Measurements from ENCODE around the gene CCDC170. TPM values are rescaled to one million over a fixed set of nuclear protein-coding genes. Genes with fewer than 3 reads are reported as not detected.

The CCDC170 gene
- total RNA-seq, 1 experiment from 2014 or later, result 0.12 TPM

DNA sequence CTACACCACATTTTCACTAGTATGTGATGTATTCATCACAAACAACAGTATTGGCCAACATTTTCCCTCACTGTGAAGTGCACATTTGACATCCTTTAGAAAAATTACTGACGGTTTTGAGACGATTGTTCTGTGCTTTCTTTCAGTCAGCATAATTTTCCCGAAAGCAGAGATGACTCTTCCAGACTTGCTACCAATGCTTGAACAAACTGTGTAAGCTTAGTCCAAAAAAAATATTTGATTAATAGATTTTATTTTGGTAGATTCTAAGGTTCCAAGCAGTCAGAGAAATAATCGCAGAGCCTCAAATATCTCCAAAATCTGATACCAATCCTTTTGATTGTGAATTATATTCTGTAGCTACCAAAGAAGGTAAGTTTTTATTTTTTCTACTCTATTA is 162.6 kb downstream of the CCDC170 start:
- H3K9ac ChIP-seq (ENCODE audit: low read length), result no peak overlapping the region
- ATAC-seq (no peak), DNase-seq (ENCODE audit: low read depth, low spot score) (no peak)
- H2AFZ ChIP-seq (ENCODE audit: low read depth, low read length, poor library complexity, severe bottlenecking), result no peak overlapping the region
- no peak overlapping the region for H3K4me2 ChIP-seq (ENCODE audit: low read length)
- POLR2A ChIA-PET, result no interaction called here
- RAD21 ChIA-PET (ENCODE audit: low non-redundant PET in 1 of 2, low total read pairs in 2 of 2, uncharacterized antibody in 2 of 2, unreplicated experiment in 2 of 2), result no interaction called here
- H3K9me2 ChIP-seq (ENCODE audit: insufficient read depth), result no peaks in the 10 kb centered on the region
- intact Hi-C loops (cut with micrococcal nuclease), result no loop called here
- no peak for TF ChIP-seq FOSL1 (IDR thresholded peaks at IDR 0.05; ENCODE audit: low read depth)
- peaks cover 0 to 8% of the 10 kb centered on the region in 2 experiments; a peak in 2 of 4 replicates for H3K9me3 ChIP-seq (ENCODE audit: control insufficient read depth in 1 of 2, insufficient read depth in 1 of 2, low read depth in 1 of 2, low read length in 2 of 2)
- H3K4me1 ChIP-seq (ENCODE audit: control insufficient read depth in 1 of 2, insufficient read depth in 2 of 2, low read length in 2 of 2), result no peaks in the 10 kb centered on the region
- no peak overlapping the region for H3K27ac ChIP-seq (ENCODE audit: low read depth, low read length)
- no TSS peak for BruUV-seq (replicated peaks)
- no peak overlapping the region for H3K4me3 ChIP-seq (replicated peaks in 1 of 2; ENCODE audit: low read depth in 1 of 2, low read length in 2 of 2)
- no peaks in the 10 kb centered on the region for H4K20me1 ChIP-seq (ENCODE audit: insufficient read depth)
- CTCF ChIA-PET, result no interaction called here
- H3K79me2 ChIP-seq (ENCODE audit: insufficient read depth, low read length), result no peaks in the 10 kb centered on the region
- no peaks in the 10 kb centered on the region for H3K36me3 ChIP-seq (ENCODE audit: control insufficient read depth in 1 of 2, insufficient read depth in 2 of 2, low read length in 2 of 2)
- H3K27me3 ChIP-seq (ENCODE audit: insufficient read depth, low read length), result no peaks in the 10 kb centered on the region

DNA sequence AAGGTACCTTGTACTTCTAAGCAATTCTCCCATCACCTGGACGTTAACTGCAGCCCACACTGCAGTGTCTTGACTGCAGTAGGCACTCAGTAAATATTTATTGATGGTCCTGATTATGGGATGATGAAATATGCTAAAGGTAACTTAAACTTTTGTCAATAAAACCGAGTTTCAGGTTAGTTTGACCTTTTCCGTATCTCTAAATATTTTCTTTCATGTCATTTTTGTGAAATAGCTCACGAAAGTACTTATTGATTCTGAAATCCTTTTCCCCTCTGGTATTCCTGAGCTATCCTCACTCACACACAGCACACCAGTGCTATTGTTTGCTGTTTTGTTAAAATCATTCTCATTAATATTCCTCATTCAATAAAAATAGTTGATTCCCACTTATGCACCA is 164.3 kb downstream of the CCDC170 start:
- intact Hi-C loops (cut with micrococcal nuclease), result no loop called here
- H3K9me2 ChIP-seq (ENCODE audit: insufficient read depth), result no peaks in the 10 kb centered on the region
- H3K27me3 ChIP-seq (ENCODE audit: insufficient read depth, low read length), result no peaks in the 10 kb centered on the region
- no peaks in the 10 kb centered on the region for H3K79me2 ChIP-seq (ENCODE audit: insufficient read depth, low read length)
- RAD21 ChIA-PET (ENCODE audit: low non-redundant PET in 1 of 2, low total read pairs in 2 of 2, uncharacterized antibody in 2 of 2, unreplicated experiment in 2 of 2), result no interaction called here
- H4K20me1 ChIP-seq (ENCODE audit: insufficient read depth), result no peaks in the 10 kb centered on the region
- no peak for DNase-seq (ENCODE audit: low read depth, low spot score)
- BruUV-seq (replicated peaks), result no TSS peak
- no peak overlapping the region for H3K9ac ChIP-seq (ENCODE audit: low read length)
- H3K4me1 ChIP-seq (ENCODE audit: control insufficient read depth in 1 of 2, insufficient read depth in 2 of 2, low read length in 2 of 2), result no peaks in the 10 kb centered on the region
- no peak overlapping the region for H3K4me3 ChIP-seq (replicated peaks in 1 of 2; ENCODE audit: low read depth in 1 of 2, low read length in 2 of 2)
- no peak for ATAC-seq
- CTCF ChIA-PET, result interaction anchor here (2.1 kb wide), 1 partner anchor 10 kb away, joined by 8 read pairs; no protein-coding TSS in a partner anchor
- no peaks in the 10 kb centered on the region for H3K36me3 ChIP-seq (ENCODE audit: control insufficient read depth in 1 of 2, insufficient read depth in 2 of 2, low read length in 2 of 2)
- no peak overlapping the region for H2AFZ ChIP-seq (ENCODE audit: low read depth, low read length, poor library complexity, severe bottlenecking)
- no peak overlapping the region for H3K4me2 ChIP-seq (ENCODE audit: low read length)
- H3K27ac ChIP-seq (ENCODE audit: low read depth, low read length), result no peak overlapping the region
- no peak for TF ChIP-seq YY1 (IDR thresholded peaks at IDR 0.05; ENCODE audit: extremely low read depth, insufficient replicate concordance, low read depth, low read length)
- no peak for TF ChIP-seq SIN3A (IDR thresholded peaks at IDR 0.05; ENCODE audit: low read depth)
- TF ChIP-seq, protein P1, sequence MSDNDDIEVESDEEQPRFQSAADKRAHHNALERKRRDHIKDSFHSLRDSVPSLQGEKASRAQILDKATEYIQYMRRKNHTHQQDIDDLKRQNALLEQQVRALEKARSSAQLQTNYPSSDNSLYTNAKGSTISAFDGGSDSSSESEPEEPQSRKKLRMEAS (IDR thresholded peaks at IDR 0.05), result no peak
- POLR2A ChIA-PET, result no interaction called here
- H3K9me3 ChIP-seq (ENCODE audit: control insufficient read depth in 1 of 2, insufficient read depth in 1 of 2, low read depth in 1 of 2, low read length in 2 of 2), result peaks cover 0 to 8% of the 10 kb centered on the region in 2 experiments; a peak in 2 of 4 replicates
